ELR (cell line): Measurements from ENCODE around the gene MEGF11.
A peak's percentile ranks its signal among the peaks of the same experiment; 100 is the strongest.

ENCODE experiments used
- DNase-seq: peaks from one replicate; pipeline ENCODE4 v3.0.0-alpha.2; 2015; ENCODE audit warnings: low read depth

MEGF11 gene

GRCh38 chr15:66239514-66239913 lies 14.0 kb downstream of the MEGF11 start:
- DNase-seq = no peak

- no peak for DNase-seq
Observed at GRCh38 chr15:66238318-66238717, 15.2 kb downstream of the MEGF11 start.

DNA sequence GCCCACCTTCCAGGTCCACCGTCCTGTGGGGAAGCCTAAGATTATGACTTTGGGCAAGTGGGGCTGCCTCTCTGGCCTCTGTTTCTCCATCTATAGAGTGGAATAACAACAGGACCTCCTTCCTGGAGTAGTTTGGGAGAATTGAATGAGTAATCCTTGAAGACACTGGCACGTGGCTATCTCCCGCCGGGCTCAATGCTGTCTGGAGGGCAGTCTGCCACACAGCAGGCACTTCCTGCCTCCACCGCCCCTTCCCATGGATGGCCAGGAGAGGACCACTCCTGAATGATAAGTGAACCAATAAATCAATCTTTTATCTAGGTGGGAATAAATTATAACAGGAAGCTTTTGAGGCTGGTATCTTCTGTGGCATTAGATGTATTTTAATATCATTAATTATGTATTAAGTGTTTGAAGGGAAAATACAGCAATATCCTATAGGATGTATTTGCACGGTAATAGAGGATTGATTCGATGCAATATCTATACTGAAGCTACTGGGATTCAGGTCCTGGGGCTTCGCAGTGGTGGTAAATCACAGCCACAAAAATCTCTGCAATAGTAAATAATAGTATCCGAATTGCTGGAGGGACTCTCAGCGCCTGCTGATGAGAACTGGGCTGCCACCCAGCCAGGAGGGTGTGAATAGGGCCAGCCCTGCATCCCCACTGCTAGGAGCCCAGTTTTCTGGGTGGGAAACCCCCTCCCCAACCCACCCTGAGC lies 15.9 kb downstream of the MEGF11 start:
- no peak for DNase-seq

- no peak for DNase-seq
Observed at GRCh38 chr15:66236806-66237375, 16.7 kb downstream of the MEGF11 start.

GRCh38 chr15:66235866-66236265 lies 17.7 kb downstream of the MEGF11 start:
- no peak for DNase-seq

DNA sequence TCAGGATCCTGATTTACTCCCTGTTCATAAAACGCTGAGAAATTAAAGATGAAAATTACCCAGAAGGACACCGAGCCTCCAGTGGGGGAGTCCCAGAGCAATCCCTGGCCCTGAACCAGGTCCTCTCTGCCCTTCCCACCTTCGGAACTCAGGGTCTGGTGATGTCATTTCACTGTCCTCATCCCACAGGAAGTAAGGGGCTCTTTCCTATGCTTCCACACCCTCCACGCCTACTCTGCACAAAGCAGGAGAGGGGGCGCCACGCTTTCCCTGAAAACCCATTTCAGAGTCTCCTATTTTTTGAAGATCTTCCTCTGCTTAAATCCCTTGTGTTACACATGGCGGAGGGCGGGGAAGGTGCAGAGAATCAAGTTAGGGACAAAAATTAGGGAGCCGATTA lies 18.8 kb downstream of the MEGF11 start:
- no peak for DNase-seq

- DNase-seq = peak; percentile 39
Observed at GRCh38 chr15:66233487-66234415, 19.8 kb downstream of the MEGF11 start.

- DNase-seq = no peak
Observed at GRCh38 chr15:66232267-66232625, 21.3 kb downstream of the MEGF11 start.

- DNase-seq = peak; percentile 33
Observed at GRCh38 chr15:66231394-66232266, 21.9 kb downstream of the MEGF11 start.

GRCh38 chr15:66229790-66230465 lies 23.6 kb downstream of the MEGF11 start:
- no peak for DNase-seq

GRCh38 chr15:66228807-66229735 lies 24.5 kb downstream of the MEGF11 start:
- no peak for DNase-seq

GRCh38 chr15:66226736-66227135 lies 26.8 kb downstream of the MEGF11 start:
- no peak for DNase-seq

GRCh38 chr15:66225656-66226274 lies 27.8 kb downstream of the MEGF11 start:
- DNase-seq = no peak

DNA sequence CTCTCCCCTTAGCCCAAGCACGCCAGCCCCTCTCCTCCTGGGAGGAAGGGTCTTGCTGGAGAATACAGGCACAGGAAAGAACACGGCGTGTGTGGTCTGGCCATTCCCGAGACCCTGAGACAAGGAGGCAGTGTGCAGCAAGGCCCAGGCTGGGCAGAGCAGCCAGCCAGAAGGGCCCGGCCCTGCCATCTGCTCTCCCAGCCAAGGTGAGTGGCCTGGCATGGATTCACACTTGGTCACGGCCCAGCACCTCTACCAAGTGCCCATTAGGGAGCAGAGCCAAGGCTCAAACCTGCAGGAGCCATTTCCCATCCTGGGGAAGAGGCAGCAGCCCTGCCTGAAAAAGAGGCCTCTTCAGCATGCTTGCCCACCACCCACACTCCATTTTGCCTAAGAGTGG lies 28.6 kb downstream of the MEGF11 start:
- no peak for DNase-seq

- DNase-seq = no peak
Observed at GRCh38 chr15:66222273-66223198, 31.0 kb downstream of the MEGF11 start.

DNA sequence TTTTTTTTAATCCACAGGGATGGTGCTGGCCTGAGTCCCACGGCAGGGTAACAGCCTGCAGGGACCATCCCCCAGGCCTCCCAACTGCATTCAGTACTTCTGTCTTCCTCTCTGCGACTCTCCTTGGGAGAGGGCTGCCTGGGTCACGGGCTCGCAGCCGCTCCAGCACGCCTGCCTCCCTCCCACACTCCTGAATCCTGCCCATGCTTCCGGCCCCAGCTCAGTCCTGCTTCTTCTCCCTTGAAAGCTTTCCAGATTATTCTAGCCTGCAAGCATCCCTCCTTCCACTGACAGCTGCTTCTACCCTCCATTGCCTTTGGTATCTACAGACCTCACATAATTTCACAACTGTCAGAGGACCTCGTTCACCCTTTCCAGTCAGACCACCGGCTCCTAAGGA lies 32.4 kb downstream of the MEGF11 start:
- DNase-seq = no peak

- DNase-seq = no peak
Observed at GRCh38 chr15:66220601-66221000, 32.9 kb downstream of the MEGF11 start.

DNA sequence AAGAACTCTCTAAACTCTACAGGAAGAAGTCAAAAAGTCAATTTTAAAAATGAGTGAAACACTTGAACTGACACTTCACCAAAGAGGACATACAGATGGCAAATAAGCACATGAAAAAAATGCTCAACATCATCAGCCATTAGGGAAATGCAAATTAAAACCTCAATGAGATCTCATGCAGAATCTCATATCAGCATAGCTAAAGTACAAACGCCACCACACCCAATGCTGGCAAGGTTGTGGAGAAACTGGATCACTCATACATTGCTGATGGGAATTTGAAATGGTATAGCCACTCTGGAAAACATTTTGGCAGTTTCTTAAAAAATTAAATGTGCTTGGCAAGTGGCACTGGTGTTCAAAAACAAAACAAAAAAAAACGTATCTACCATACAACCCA lies 34.2 kb downstream of the MEGF11 start:
- DNase-seq = no peak

GRCh38 chr15:66216806-66217205 lies 36.7 kb downstream of the MEGF11 start:
- no peak for DNase-seq
